HuH-7.5 (cell line): ENCODE measurements around the gene CUBN.
"Not testable (repeated sequence)": the region's sequence is repeated elsewhere in the genome, so short reads cannot be mapped to it uniquely, and the experiment has no call there.

ENCODE experiments used
- DNase-seq: peaks from one replicate; pipeline ENCODE4 v3.0.0; 2011; ENCODE audit warnings: low spot score

CUBN gene

DNA sequence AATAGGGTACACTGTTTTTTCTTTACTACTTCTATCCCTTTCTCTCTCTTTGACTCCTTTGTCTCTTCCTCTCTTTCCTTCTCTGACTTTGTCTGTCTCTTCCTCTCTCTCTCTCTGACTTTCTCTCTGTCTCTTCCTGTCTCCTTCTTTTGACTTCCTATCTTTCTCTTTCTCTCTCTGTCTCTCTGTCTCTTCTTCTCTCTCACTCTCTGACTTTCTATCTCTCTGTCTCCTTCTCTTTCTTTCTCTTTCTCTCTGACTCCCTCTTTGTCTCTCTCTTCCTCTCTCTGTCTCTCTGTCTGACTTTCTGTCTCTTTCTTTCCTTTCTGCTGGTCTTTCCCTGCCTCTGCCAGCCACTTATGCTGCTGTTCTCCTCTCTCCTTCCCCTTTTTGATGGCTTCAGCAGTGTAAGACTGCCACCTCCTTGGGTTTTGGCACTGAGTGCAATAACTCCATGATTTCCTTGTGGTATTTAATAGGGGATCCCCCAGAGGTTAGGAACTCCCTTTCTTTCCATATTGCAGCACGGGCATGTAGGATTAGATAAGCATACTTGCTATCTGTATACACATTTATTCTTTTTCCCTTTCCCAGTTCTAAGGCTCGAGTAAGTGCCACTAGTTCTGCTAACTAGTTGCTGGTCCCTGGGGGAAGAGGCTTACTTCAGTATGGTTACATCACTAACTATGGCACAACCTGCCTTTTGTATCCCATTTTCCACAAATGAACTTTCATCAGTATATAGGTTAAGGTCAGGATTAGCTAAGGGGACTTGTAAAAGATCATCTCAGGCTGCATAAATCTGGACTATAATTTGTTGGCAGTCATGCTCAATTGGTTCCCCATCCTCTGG lies 116.3 kb downstream of the CUBN start:
- not testable (repeated sequence) for DNase-seq

DNA sequence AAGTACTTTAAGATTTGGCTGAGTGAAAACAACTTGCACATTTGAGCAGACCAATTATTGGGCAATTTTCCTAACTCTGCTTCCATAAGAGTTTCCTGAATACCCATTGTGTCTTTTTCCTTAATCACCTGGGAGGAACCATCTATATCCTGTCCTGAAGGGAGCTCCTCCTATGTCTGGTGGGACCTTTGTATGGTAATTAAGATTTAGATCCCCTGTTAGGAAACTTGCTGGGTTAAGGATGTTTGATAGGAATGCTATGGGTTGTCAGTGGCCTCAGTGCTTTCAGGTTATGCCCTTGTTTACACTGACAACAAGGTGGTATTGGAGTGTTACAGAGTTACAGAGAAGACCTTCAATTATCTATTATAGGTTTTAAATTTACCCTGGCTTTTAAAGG lies 116.9 kb downstream of the CUBN start:
- DNase-seq, result not testable (repeated sequence)

DNA sequence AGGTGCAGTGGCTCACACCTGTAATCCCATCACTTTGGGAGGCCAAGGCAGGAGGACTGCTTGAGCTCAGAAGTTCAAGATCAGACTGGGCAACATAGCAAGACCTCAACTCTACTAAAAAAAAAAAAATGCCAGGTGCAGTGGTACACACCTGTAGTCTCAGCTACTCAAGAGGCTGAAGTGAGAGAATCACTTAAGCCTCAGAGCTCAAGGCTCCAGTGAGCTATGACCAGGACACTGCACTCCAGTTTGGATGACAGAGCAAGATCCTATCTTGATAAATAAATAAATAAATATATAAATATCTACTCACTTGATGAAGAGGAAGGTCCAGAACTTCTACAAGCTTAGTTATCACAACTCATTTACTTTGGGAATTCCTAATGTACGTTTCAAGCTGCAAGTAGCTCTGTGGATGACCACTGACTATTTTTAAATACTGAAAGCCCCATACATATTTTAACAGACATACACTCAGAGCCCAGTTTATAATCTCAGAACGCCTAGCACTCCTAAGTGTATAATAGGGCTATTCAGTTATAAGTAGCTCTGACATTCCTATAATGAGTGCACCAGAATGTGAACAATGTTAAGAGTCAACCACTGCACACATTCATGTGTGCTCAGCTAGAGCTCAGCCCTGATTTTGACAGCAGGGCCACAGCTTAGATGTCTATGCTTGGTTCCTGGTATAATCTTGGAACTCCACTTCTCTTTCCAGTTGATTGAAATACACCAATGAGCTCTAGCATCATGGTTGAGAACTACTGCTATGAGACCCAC lies 119.1 kb downstream of the CUBN start:
- DNase-seq, result no peak

DNA sequence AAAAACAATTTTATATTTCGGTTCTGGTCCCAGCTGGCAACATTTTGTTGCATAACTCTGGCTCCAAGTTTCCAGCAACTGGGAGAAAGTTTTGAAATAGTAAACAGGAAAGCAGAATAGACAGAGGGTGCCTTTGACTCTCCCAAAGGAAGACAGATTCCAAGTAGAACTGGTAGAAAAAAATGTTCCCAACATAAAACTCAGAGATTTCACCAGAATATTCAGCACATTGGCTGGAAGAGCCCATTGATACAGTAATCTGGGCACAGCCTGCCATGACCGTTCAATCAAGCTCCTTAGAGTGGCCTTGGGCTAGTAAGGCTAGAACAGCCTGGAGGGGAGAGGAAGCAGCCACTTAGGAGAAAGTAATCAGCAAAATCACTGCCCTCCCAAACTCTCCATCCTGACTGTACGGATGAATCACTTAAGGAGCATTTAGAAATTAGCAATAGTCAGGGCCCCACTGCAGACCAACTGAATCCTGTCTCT lies 120.4 kb downstream of the CUBN start:
- DNase-seq, result no peak

DNA sequence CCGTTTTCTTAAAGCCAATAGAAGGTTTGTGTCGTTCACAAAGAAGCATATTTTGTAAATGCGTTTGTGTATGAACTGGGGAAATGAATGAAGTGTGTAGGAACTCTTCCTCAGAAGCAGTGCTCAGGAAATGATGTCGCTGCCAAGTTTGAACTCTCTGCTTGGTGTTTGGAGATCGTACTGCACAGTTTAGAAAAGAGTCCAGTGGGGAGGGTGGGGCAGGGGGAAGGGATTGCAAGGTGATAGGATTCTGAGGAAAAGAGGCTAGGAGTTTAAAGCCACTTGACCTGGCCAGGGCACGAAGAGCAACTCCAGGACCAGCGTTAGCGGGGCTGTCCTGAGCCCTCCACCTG lies 122.2 kb downstream of the CUBN start:
- DNase-seq, result no peak

DNA sequence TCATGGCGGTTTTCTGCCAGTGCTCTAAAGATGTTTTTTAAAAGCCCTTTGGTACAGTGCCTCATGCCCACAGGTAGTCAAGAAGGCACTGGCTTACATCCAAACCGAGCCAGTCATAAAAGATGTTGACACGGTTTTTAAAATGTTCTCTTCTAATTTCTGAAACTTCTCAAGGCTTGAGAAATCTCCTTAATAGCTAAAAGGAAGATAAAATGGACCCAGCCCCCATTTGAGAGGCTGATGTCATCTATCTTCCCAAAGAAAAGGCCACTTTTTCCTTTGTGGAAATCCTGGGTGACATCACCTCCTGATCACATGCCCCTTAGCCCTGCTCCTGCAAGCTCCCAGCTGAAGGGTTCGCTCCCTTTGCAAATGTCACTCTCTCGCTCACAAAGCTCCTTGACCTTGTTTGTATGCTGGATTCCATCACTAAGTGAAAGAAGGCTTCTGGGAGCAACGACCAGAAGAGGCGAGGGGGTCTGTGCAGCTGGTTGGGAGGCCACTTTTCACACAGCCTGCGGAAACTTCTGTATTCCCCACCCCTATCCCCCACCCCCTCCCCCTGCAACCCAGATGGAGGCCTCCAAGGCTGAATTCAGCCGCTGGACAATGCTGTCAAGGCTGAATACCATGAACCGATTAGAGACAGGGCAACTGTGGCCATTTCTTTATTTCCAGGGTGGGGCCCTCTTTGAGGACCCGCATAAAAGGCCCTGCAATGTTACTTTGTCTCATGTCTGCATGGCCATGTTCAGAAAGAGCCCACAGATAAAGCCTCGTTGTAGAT lies 122.8 kb downstream of the CUBN start:
- no peak for DNase-seq

DNA sequence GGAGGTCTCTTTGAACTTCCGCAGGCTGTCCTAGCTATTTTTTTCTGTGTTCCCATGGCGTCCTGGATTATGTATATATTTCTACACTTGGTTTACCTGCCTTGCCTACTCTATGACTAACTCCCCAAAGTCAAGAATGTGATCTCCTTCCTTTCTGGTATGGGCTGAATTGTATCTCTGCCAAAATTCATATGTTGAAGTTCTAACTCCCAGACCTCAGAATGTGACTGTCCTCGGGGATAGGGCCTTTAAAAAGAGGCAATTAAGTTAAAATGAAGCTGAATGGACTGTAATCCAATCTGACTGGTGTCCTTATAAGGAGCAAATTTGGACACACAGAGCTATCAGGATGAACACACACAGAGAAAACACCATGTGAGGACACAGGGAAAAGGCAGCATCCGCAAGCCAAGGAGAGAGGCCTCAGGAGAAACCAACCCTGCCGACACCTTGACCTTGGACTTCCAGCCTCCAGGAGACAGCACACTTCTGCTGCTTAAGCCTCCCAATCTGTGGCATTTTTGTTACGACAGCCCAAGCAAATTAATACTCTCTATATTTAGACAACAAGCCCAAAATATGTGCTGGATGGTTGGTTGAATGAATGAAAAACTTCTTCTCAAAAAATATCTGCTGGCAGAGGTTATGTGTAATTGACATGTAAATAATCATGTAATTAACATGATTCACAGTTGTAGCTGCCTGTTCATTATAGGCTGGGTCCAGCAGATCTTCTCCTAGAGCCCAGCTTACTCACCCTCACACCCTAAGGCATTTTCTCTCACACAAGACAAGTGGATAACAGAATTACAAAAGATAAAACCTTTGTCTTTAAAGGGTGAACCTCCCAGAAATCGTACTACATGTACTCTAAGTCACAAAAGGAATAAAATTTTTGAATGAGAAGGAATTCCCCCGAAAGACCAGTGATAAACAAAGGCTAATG lies 123.7 kb downstream of the CUBN start:
- no peak for DNase-seq

DNA sequence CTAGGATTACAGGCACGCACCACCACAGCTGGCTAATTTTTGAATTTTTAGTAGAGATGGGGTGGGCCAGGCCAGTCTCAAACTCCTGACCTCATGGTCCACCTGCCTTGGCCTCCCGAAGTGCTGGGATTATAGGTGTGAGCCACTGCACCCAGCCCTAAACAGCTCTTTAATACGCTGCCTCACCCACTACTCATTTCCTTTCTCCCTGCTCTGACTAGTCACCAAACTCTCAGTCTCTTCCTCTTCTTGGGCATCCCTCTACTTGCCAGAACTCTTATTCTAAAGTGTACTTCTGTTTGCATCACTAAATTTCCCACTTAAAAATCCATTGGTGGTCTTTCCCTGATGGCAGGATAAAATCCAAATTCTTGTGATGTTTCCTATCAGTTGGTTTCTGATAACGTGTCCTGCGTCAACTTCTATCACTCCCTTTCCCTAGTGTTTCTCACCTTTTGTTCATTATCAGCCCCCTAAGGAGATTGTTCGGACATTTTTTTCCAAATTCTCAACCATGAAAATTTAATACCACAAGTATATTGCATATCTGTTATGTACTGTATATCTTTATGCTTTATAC lies 124.7 kb downstream of the CUBN start:
- DNase-seq, result no peak

DNA sequence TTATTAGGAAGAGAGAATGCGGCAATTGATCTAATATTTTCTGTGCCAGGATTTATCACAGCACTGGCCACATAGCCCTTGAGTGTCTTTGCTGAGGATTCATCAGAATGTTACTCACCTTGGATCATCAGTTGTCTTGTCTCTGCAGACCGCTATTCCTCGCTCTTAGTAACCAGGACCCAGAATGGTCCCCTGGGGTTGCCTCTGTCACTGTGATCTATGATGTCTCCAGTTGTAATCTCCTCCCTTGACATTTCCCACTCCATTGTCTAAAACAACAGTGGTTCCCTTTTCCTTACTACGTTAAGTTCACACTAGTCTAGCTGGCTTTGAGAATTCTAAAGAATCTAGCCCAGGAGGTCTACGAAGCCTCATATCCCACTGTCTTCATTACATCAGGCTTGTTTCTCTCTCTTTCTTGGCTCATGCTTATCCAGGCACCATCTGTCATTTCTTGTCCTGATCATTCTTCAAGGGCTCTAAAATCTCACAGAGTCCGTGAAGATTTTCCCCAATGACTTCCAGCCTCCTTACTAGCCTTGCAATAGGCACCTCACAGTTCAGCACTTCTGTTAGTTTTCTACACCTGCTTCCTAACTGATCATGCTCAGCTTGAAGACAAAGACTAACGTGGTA lies 125.8 kb downstream of the CUBN start:
- DNase-seq, result no peak

DNA sequence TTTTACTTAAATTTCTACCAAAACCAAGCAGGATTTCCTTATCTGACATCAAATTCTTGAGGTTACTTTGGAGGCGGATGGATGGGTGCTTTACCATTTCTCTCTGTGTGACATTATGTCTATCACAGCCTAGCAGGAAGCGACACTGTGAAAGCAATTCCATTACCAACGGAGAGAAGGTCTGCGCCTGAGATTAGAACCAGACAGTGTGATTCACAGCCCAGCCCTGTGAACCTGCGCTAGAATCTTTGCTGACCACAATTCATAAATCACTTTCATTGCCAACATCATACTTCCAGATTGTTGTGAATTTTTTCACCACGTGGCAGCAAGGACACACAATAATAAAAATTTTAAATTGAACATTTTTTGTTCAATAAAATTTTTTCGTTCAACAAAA lies 126.5 kb downstream of the CUBN start:
- no peak for DNase-seq

DNA sequence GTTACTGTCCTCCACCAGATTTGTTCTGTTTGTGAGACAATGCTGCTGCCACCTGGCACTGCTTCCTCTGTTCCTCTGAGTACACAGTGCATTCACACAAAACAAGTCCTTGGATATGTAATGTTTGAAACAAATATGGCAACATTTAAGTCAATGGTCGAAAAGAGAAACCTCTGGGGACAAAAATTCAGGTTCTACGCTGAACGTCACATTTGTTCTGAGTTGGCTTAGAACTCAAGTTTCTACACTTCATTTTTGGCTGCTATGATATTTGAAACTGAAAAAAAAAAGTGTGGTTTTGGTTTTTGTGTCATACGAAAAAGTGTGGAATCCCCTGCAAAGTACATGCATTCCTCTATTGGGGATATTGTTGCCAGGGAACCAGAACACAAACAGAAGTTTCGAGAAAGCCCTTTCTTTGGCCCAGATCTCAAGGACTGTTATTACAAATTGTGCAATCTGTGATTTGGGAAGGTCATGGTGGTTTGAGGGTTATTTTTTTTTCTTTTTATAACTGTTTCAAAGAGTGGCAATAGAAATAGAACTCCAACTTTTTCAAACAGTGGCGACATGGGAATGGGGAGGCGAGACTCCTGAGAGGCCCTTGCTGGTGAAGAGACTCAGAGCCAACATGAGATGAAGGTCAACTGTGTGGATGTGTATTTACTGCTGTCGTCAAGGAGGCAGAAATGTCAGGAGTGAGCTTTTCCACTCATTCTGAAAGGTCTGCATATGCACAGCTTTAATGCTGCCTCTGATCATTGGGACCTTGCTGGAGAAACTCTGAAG lies 127.5 kb downstream of the CUBN start:
- DNase-seq, result no peak

DNA sequence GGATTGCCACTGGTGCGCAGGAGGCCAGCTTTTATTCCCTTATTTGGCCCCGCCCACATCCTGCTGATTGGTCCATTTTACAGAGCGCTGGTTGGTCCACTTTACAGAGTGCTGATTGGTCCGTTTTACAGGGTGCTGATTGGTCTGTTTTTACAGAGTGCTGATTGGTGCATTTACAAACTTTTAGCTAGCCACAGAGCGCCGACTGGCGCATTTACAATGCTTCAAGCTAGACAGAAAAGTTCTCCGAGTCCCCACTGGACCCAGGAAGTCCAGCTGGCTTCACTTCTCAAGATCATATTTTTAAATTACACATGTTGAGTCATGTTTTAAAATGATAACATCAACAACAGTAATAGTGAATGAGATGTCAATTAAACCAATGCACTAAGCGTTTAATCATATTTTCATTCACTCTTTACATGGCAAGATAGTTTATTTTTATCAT lies 128.3 kb downstream of the CUBN start:
- no peak for DNase-seq

DNA sequence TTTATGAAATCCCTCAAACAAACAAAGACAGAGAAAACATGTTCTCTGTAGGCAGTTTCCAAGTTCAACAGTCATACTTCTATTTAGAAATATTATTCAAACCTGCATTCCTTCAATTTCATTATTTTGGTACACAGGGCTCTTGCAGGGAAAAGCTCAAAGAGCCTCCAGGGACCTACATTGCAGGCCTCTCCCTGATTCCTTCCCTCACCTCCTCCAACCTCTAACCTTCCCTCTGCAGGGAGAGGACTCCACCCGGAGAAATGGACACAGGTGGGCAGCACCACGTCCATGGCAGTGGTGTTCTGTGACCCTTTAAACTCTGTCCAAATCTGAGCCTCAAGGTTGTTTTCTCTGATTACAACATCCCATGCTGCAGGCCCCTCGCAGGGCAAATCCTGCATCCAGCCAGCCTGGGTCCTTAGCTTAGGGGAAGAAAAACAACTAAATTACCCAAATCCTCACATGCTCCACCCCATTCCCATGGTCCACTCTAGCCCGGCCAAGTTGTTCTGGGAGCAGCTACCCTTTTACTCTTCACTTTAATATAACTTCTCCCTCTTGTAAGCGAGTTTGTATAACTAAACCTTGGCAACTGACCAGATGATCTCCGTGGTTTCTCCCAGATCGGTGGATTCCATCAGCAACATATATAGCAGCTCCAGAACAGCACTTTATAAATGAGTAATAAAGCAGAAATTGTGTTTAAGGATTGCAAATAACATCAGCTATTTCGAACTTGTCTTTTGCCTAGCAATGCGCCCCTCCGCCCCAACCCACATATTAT lies 129.8 kb downstream of the CUBN start:
- DNase-seq, result no peak

DNA sequence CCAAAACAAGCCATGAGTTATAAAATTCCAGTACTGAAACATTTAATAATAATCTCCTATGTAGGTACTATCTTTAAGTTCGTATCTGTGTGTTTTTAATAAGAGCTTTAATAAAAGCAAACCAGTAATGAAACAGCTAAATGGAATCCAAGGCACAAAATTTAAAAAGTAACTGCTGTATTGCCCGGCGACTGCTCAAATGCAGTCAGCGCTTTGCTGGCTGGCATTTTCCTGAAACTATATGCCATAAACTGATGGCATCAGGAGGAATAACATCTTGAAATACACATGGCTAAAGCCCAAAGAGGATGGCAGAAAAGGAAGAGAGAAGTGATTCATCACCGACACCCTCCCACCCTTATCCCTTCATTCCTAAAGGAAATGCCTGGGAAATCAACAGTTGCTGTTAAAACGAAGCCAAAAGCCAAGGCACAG lies 133.1 kb downstream of the CUBN start:
- DNase-seq, result no peak

DNA sequence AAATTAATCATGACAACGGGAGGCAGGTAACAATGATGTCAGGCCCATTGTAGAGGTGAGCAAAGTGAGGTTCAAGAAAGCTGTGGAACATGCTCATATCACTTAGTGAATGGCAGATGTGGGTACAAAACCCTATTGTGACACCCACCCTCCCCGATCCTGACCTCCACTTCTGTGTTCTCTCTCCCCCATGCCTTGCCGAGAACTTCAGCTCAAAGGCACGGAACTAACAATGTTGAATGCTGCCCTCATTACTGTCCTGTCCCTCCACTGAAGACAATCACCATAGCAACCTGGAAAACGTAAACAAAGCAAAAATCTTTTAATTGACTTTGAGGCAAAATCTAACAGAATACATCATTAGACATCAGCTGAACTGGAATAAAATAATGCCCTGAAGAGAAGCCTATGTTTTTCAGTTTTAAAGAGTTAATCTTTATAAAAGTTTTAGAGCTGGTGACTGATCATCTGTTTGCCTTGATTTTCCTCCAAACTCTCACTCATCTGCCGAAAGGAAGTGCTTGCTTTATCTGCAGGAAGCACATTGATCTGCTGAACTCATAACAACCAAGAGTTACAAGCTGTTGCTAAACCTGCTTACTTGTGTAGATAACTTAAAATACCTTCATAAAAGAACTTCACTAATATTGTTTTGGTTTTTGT lies 133.6 kb downstream of the CUBN start:
- no peak for DNase-seq

DNA sequence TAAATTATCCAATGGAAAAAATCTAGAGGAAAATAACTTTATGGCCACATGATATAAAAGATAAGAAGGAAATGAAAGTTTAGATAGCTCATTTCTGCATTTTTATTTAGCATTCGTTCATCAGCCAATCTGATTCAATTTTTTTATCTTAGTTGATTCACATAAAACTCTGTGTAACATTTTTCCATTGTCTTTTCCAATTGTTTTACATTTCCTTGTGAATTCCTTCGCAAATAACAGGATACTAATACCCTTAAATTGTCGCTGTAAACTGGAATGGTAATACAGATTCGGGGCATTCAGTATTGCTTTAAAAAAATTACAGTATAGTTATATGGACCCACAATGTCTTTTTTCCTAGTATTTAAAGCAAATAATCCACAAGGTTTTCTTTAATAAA lies 136.4 kb downstream of the CUBN start:
- no peak for DNase-seq

DNA sequence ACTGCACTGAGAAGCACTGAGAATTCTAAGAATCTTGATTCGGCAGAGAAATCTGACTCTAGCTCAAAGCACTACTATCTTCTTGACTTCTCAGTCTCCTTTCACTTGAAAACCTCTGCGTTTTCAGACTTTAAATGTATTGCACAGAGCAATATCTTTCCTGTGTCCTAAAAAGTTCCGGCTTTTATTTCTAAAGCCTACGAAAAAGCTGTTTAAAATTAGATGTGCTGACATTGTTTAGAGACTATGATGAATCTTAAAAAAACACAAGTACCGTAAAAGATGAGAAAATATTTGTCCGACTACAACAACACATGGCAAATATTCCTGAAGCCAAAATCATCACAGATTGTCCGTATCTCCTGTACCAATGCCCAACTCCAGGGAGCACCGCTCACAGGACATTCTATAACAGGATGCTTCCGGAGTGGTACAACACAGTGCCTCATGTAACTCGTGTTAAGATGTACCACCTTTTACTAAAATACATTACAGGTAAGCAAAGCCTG lies 136.9 kb downstream of the CUBN start:
- DNase-seq, result no peak

DNA sequence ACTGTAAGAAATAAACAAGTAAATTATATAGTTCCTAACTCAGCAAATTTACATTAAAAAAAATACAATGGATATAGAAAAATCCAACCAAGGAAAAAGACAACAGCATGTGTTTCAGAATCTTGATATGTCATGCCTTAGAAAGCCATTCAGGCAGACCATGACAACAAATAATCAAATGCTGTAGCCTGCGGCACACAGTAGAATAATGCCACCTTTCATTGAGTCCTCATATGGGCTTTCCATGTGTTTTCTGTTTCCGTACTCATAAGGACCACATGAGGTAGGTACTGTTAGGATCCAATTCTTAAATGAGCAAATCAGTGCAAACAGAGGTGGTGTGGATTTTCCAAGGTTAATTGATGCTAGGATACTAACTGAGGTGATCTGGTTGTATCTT lies 138.6 kb downstream of the CUBN start:
- no peak for DNase-seq
